K562 (cell line): Measurements from ENCODE around the gene BPTF. TPM values are rescaled to one million over a fixed set of nuclear protein-coding genes. Genes with fewer than 3 reads are reported as not detected.

Experiments used
- CBX5 ChIP-seq: IDR thresholded peaks from 2 replicates; pipeline ENCODE4 v1.6.1; 2014; ENCODE audit warnings: low read depth, borderline replicate concordance
- MEIS2 ChIP-seq: fragments of 450-650 bp; IDR thresholded peaks from 2 replicates; pipeline ENCODE4 v1.6.1; 2014; ENCODE audit warnings: mild to moderate bottlenecking; ENCODE audit not compliant: partially characterized antibody
- RUNX1 ChIP-seq: sonication (generic); IDR thresholded peaks from 2 replicates; pipeline ENCODE4 v1.6.1; 2016; ENCODE audit warnings: antibody characterized with exemption, low read depth
- STAT5B ChIP-seq: fragments of 250-450 bp; sonication (Bioruptor Pico); IDR thresholded peaks from 2 replicates; pipeline ENCODE4 v1.8.0; 2021; ENCODE audit warnings: mild to moderate bottlenecking, inconsistent platforms
- TARDBP ChIP-seq: fragments of 450-650 bp; IDR thresholded peaks from 2 replicates; pipeline ENCODE4 v1.6.1; 2016
- TEAD2 ChIP-seq: fragments of 450-650 bp; IDR thresholded peaks from 2 replicates; pipeline ENCODE4 v1.6.1; 2016; ENCODE audit warnings: missing genetic modification characterization, control low read depth, missing compliant biosample characterization
- TFAM ChIP-seq: fragments of 250-450 bp; sonication (Bioruptor Pico); conservative IDR thresholded peaks from 2 replicates; pipeline ENCODE4 v1.5.0; 2021; ENCODE audit warnings: mild to moderate bottlenecking, moderate library complexity
- TRIM24 ChIP-seq, 2 experiments: fragments of 450-650 bp; IDR thresholded peaks; 2 replicates each; pipeline ENCODE4 v1.6.1; 2016
- ZNF124 ChIP-seq: sonication (generic); formaldehyde crosslinking; IDR thresholded peaks from 2 replicates; pipeline ENCODE4 v1.8.1; 2022; ENCODE audit warnings: missing genetic modification reagents
- ZNF79 ChIP-seq: fragments of 250-450 bp; sonication (Bioruptor Pico); IDR thresholded peaks from 2 replicates; pipeline ENCODE4 v1.4.0; 2020; ENCODE audit warnings: low read depth, mild to moderate bottlenecking, moderate library complexity
- polyA plus RNA-seq, 8 experiments: library from polyadenylated mRNA; depleted of rRNA in 4 of 8; stranded (reverse) in 5 of 8; unstranded in 3 of 8; fragments of >200 nt; fragmentation: Nextera tagmentation in 2 of 8; fragmentation: Illumina TruSeq in 1 of 8; extraction: Ambion mirVana in 2 of 8; extraction: Trizol in 1 of 8; gene quantifications; 2 replicates each; pipeline versions ENCODE4 v1.2.1 to v1.2.3, GENCODE V29; 2011 to 2014; ENCODE audit warnings: inconsistent platforms in 1 of 8, missing spikeins in 1 of 8
- total RNA-seq, 7 experiments: library from RNA; depleted of rRNA in 6 of 7; stranded (reverse); fragments of >200 nt in 6 of 7; fragmentation: Illumina TruSeq in 2 of 7; extraction: Trizol in 2 of 7; gene quantifications; 2 replicates each; pipeline versions ENCODE4 v1.2.1 to v1.2.3, GENCODE V29; 2011 to 2021; ENCODE audit warnings: low replicate concordance in 1 of 7
- TF ChIP-seq, protein P1 (sequence below): fragments of 200-600 bp; sonication (generic); IDR thresholded peaks from one replicate; pipeline ENCODE4 v1.6.1; 2012; ENCODE audit warnings: mild to moderate bottlenecking, low read depth, low read length, inconsistent platforms
- TF ChIP-seq, protein P2 (sequence below), 2 experiments: fragments of 450-650 bp in 1 of 2; sonication (generic) in 1 of 2; formaldehyde crosslinking; conservative IDR thresholded peaks; 2 replicates each; pipeline versions ENCODE4 v1.4.0 to v1.8.1; 2020 to 2022; ENCODE audit warnings: mild to moderate bottlenecking in 1 of 2, missing genetic modification reagents in 1 of 2
- TF ChIP-seq, protein P3 (sequence below): IDR thresholded peaks from 3 replicates; pipeline ENCODE4 v1.6.1; 2011; ENCODE audit warnings: borderline replicate concordance, mild to moderate bottlenecking, moderate library complexity; ENCODE audit not compliant: insufficient read length; ENCODE audit errors: extremely low read depth

Gene BPTF
- total and polyA plus RNA-seq, 9 of the 15 experiments (the other 6 are each of a cell fraction or from before 2014, with no cell fraction given), result 12.5 to 52.1 (median 26.9) TPM

DNA sequence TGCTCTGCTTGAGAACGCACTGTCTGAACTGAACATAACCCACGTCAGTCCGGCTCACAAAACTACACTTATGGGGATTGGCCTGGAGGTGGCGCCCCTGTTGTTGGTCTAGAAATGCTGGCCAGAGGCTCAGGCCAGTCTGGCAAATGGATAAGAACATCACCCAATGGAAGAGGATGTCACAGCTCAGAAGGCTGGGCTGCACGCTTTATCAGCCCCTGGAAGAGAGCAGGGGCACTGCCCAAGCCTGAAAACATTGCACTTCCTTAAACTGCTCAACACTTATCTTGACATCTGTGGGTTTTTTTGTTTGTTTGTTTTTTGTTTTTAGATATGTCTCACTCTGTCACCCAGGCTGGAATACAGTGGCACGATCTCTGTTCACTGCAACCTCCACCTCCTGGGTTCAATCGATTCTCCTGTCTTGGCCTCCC lies 24.8 kb upstream of the BPTF start (continued):
- TF ChIP-seq, protein P1, sequence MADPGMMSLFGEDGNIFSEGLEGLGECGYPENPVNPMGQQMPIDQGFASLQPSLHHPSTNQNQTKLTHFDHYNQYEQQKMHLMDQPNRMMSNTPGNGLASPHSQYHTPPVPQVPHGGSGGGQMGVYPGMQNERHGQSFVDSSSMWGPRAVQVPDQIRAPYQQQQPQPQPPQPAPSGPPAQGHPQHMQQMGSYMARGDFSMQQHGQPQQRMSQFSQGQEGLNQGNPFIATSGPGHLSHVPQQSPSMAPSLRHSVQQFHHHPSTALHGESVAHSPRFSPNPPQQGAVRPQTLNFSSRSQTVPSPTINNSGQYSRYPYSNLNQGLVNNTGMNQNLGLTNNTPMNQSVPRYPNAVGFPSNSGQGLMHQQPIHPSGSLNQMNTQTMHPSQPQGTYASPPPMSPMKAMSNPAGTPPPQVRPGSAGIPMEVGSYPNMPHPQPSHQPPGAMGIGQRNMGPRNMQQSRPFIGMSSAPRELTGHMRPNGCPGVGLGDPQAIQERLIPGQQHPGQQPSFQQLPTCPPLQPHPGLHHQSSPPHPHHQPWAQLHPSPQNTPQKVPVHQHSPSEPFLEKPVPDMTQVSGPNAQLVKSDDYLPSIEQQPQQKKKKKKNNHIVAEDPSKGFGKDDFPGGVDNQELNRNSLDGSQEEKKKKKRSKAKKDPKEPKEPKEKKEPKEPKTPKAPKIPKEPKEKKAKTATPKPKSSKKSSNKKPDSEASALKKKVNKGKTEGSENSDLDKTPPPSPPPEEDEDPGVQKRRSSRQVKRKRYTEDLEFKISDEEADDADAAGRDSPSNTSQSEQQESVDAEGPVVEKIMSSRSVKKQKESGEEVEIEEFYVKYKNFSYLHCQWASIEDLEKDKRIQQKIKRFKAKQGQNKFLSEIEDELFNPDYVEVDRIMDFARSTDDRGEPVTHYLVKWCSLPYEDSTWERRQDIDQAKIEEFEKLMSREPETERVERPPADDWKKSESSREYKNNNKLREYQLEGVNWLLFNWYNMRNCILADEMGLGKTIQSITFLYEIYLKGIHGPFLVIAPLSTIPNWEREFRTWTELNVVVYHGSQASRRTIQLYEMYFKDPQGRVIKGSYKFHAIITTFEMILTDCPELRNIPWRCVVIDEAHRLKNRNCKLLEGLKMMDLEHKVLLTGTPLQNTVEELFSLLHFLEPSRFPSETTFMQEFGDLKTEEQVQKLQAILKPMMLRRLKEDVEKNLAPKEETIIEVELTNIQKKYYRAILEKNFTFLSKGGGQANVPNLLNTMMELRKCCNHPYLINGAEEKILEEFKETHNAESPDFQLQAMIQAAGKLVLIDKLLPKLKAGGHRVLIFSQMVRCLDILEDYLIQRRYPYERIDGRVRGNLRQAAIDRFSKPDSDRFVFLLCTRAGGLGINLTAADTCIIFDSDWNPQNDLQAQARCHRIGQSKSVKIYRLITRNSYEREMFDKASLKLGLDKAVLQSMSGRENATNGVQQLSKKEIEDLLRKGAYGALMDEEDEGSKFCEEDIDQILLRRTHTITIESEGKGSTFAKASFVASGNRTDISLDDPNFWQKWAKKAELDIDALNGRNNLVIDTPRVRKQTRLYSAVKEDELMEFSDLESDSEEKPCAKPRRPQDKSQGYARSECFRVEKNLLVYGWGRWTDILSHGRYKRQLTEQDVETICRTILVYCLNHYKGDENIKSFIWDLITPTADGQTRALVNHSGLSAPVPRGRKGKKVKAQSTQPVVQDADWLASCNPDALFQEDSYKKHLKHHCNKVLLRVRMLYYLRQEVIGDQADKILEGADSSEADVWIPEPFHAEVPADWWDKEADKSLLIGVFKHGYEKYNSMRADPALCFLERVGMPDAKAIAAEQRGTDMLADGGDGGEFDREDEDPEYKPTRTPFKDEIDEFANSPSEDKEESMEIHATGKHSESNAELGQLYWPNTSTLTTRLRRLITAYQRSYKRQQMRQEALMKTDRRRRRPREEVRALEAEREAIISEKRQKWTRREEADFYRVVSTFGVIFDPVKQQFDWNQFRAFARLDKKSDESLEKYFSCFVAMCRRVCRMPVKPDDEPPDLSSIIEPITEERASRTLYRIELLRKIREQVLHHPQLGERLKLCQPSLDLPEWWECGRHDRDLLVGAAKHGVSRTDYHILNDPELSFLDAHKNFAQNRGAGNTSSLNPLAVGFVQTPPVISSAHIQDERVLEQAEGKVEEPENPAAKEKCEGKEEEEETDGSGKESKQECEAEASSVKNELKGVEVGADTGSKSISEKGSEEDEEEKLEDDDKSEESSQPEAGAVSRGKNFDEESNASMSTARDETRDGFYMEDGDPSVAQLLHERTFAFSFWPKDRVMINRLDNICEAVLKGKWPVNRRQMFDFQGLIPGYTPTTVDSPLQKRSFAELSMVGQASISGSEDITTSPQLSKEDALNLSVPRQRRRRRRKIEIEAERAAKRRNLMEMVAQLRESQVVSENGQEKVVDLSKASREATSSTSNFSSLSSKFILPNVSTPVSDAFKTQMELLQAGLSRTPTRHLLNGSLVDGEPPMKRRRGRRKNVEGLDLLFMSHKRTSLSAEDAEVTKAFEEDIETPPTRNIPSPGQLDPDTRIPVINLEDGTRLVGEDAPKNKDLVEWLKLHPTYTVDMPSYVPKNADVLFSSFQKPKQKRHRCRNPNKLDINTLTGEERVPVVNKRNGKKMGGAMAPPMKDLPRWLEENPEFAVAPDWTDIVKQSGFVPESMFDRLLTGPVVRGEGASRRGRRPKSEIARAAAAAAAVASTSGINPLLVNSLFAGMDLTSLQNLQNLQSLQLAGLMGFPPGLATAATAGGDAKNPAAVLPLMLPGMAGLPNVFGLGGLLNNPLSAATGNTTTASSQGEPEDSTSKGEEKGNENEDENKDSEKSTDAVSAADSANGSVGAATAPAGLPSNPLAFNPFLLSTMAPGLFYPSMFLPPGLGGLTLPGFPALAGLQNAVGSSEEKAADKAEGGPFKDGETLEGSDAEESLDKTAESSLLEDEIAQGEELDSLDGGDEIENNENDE, result no peak
- no peak for TF ChIP-seq TRIM24 (IDR thresholded peaks at IDR 0.05)
- no peak for TF ChIP-seq RUNX1
- no peak for TF ChIP-seq TEAD2 (tag)
- TF ChIP-seq STAT5B, result no peak
- TF ChIP-seq TARDBP, result no peak
- TF ChIP-seq ZNF124 (CRISPR knock-in tag), result no peak
- no peak for TF ChIP-seq ZNF79 (CRISPR knock-in tag)
- no peak for TF ChIP-seq TFAM (CRISPR knock-in tag)
- TF ChIP-seq CBX5, result no peak
- TF ChIP-seq, protein P2, sequence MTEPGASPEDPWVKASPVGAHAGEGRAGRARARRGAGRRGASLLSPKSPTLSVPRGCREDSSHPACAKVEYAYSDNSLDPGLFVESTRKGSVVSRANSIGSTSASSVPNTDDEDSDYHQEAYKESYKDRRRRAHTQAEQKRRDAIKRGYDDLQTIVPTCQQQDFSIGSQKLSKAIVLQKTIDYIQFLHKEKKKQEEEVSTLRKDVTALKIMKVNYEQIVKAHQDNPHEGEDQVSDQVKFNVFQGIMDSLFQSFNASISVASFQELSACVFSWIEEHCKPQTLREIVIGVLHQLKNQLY (CRISPR knock-in tag; conservative IDR thresholded peaks at IDR 0.05), result no peak
- TF ChIP-seq MEIS2, result peak; percentile 45
- TF ChIP-seq, protein P3, sequence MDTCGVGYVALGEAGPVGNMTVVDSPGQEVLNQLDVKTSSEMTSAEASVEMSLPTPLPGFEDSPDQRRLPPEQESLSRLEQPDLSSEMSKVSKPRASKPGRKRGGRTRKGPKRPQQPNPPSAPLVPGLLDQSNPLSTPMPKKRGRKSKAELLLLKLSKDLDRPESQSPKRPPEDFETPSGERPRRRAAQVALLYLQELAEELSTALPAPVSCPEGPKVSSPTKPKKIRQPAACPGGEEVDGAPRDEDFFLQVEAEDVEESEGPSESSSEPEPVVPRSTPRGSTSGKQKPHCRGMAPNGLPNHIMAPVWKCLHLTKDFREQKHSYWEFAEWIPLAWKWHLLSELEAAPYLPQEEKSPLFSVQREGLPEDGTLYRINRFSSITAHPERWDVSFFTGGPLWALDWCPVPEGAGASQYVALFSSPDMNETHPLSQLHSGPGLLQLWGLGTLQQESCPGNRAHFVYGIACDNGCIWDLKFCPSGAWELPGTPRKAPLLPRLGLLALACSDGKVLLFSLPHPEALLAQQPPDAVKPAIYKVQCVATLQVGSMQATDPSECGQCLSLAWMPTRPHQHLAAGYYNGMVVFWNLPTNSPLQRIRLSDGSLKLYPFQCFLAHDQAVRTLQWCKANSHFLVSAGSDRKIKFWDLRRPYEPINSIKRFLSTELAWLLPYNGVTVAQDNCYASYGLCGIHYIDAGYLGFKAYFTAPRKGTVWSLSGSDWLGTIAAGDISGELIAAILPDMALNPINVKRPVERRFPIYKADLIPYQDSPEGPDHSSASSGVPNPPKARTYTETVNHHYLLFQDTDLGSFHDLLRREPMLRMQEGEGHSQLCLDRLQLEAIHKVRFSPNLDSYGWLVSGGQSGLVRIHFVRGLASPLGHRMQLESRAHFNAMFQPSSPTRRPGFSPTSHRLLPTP, result no peak
